Stimulated activated CD4-positive, alpha-beta T cell treated with anti-CD3 and anti-CD28 coated beads, Interleukin-12 subunit alpha, Interleukin-12 subunit beta, amount 100 ng/mL, for 24 hours (primary cell): ENCODE measurements around the gene SCYGR6.
"Not testable (repeated sequence)": the region's sequence is repeated elsewhere in the genome, so short reads cannot be mapped to it uniquely, and the experiment has no call there.

Experiments used
- DNase-seq, 2 experiments: peaks; one replicate each; pipeline ENCODE4 v3.0.0-alpha.2; 2020; ENCODE audit warnings: low read depth in 2 of 2

Gene SCYGR6

GRCh38 chr2:227724394-227725039 is at the start of gene SCYGR6:
SCYGR6 (minus strand) TSS chr2:227724757; CDS start chr2:227724757, 0 bp downstream.
- no peak for DNase-seq

GRCh38 chr2:227774011-227774624 is 49.6 kb upstream of the SCYGR6 start:
- no peak for DNase-seq

GRCh38 chr2:227772932-227773331 is 48.4 kb upstream of the SCYGR6 start:
- no peak for DNase-seq

GRCh38 chr2:227772197-227772661 is 47.7 kb upstream of the SCYGR6 start:
- no peak for DNase-seq

GRCh38 chr2:227767830-227768229 is 43.3 kb upstream of the SCYGR6 start:
- DNase-seq = no peak

- DNase-seq = peak; percentile 35 to 58
Measured at GRCh38 chr2:227766373-227766883, 41.9 kb upstream of the SCYGR6 start.

- DNase-seq = no peak
Measured at GRCh38 chr2:227765788-227766372, 41.3 kb upstream of the SCYGR6 start.

GRCh38 chr2:227761740-227762476 is 37.4 kb upstream of the SCYGR6 start:
- DNase-seq = no peak

- no peak for DNase-seq
Measured at GRCh38 chr2:227759411-227760118, 35.0 kb upstream of the SCYGR6 start.

- not testable (repeated sequence) for DNase-seq
Measured at GRCh38 chr2:227756261-227756660, 31.7 kb upstream of the SCYGR6 start.

GRCh38 chr2:227748079-227748478 is 23.5 kb upstream of the SCYGR6 start:
- no peak for DNase-seq

- DNase-seq = no peak
Measured at GRCh38 chr2:227745594-227745993, 21.0 kb upstream of the SCYGR6 start, which contains the start of gene SCYGR8. SCYGR8 (plus strand) TSS chr2:227745894; CDS start chr2:227745894, 0 bp downstream.

GRCh38 chr2:227740705-227741104 is 16.1 kb upstream of the SCYGR6 start:
- peak in 1 of 2 experiments; percentile 11 for DNase-seq

GRCh38 chr2:227739351-227739750 is 14.8 kb upstream of the SCYGR6 start:
- no peak for DNase-seq

- no peak for DNase-seq
Measured at GRCh38 chr2:227728035-227728434, 3.5 kb upstream of the SCYGR6 start, which contains the start of gene SCYGR7. SCYGR7 (plus strand) TSS chr2:227728335; CDS start chr2:227728335, 0 bp downstream.

GRCh38 chr2:227722821-227723220 is 1.7 kb downstream of the SCYGR6 start:
- DNase-seq = not testable (repeated sequence)

- DNase-seq = no peak
Measured at GRCh38 chr2:227720680-227721079, 3.9 kb downstream of the SCYGR6 start.

- DNase-seq = no peak
Measured at GRCh38 chr2:227719641-227720040, 4.9 kb downstream of the SCYGR6 start.

GRCh38 chr2:227717687-227718567 is 6.6 kb downstream of the SCYGR6 start, which contains the start of gene SLC19A3:
SLC19A3 (minus strand) TSS chr2:227718028; CDS start chr2:227702318, 15,710 bp downstream.
- DNase-seq = no peak

- no peak for DNase-seq
Measured at GRCh38 chr2:227716501-227716900, 8.1 kb downstream of the SCYGR6 start.
